GM18870 (cell line): ENCODE data around the gene ABCA13.

Source experiments
- ATAC-seq: cut with Tn5 transposase; IDR thresholded peaks from one replicate; pipeline ENCODE4 v1.9.1; 2021; ENCODE audit warnings: moderate library complexity; ENCODE audit not compliant: unreplicated experiment

ABCA13 gene

DNA sequence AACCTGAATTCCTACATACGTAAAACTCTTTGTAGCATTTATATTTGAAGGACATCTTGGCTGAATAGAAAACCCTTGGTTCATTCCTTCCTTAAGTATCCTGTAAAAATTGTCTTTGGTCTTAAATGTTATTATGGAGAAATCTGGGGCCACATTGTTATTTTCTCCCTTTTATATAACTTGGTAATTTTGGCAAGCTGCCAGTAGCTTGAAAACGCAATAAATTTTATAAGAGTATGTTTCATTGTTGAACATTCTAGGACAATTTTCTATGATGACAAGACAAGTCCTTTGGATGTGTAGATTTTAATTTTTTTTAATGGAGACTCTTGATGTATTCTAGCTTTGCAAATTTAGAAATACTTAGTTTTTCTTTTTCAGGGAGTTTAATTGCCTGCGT, 191.9 kb downstream of the ABCA13 start:
- ATAC-seq = no peak

DNA sequence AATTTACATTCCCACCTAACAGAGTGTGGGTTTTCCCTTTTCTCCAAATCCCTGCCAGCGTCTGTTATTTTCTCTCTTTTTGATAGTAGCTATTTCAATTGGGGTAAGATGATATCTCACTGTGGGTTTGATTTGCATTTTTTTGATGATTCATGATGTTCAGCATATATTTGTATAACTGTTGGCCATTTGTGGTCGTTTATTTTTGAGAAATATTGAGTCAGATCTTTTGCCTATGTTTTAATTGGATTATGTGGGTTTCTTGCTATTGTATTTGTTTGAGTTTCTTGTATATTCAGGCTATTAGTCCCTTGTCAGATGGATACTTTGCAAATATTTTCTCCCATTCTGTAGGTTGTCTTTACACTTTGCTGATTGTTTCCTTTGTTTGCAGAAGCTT, 193.8 kb downstream of the ABCA13 start:
- ATAC-seq = no peak

DNA sequence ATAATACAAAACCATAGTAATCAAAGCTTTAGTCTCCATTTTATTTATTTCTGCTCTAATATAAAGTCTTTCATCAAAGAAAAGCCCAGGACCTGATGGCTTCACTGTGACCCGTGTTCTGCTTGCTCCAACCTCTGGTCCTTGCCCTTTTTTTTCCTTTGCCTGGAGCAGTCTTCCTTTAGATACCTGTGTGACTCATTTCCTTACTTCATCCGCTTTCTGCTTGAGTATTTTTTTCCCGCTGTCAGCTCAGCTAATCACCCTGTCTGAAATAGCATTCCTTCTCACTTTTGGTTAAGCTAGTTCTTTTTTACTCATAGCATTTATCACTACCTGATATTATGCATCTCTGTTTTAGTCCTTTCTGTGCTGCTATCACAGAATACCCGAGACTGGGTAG, 194.8 kb downstream of the ABCA13 start:
- no peak for ATAC-seq

DNA sequence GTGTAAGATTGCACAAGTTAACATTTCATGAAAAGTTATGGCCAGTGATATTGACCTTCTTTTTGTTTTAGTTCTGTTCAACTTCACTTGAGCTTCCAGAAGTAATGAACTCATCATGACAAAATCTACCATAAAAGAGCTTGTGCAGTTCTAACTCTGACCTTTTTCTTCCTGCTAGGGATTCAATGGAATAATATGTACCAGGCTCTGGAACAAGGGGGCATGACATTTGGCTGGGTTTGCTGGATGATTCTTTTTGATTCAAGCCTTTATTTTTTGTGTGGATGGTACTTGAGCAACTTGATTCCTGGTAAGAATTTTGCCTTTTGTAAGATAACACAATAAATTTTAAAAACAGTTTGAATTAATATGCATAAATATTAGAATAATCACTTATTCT, 205.0 kb downstream of the ABCA13 start:
- no peak for ATAC-seq

DNA sequence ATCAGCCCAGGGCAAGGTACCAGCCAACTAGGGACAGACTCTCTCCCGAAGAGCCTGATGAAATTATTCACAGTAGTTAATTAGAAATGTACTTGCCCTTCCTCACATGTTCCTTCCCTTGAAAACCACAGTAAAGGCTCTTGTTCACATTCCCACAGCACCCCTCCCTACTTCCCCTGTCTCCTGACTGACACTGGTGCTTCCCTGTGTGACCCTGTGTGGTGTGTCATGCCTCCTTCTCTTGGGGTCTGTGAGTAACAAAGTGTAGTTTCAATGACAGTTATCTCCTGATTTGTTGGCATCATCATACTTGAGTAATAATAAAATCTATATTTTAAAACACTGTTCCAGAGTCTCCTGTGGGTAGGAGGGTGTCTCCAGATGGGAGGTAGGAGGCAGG, 209.7 kb downstream of the ABCA13 start:
- ATAC-seq = no peak

DNA sequence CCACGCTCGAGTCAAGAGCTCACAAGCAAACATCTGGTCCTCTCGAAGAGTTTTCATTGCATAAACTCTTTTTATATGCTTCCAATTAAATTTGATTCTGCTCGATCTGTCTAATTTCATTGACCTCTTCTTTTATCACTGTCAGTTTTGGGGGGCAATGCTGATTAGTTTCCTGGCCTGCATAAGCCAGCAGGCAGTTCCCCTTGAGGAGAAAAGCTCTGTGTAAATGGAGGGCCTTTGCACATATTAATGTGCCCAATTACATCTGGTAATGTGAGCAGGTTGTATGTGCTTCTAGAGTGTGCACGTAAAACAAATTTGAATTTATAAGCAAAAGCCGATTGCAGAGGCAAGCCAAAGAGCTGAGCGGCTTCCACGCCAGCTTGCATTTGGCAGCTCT, 210.3 kb downstream of the ABCA13 start:
- ATAC-seq = no peak

DNA sequence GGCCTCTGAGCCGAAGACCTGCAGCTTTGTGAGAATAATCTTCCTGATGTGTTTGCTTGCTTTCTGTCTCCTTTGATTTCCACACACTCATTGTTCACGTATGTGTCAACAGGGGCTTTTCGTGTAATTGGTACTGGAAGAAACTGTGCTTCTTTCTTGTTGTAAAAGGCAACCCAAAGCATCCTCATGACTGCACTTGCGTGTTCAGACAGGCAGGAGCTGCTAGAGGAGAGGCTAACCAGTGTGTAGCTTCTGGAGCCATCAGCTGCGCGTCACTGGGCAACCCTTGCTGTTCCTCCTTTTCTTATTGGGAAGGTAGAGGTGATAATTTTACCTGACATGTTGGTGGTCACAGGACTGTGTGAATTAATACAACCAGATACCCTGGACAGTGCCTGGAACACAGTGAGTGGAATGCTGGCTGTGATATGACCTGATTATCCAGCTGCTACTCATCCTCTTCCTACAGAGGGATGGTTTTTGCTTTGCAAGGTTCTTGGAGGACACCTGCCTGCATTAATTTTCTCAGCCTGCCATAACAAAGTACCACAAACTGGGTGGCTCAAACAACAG, 213.0 kb downstream of the ABCA13 start:
- ATAC-seq = no peak

DNA sequence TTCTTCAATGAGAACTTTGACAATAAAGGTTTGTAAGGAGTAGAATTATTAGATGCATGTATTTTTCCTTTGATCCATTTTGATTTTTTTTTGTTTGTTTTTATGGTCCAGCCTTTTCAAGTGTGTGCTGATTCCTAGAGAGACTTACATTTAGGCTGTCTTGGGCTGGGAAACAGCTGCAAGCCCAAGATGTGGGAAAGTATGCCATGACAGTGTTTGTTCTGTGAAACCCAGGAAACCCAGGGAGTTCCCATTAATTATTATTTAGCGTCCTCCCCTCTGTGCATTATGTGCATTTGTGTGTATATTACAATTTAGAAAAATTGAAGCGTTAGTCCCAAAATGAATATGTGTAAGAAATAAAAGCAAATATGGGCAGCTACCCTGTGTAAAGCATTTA, 216.7 kb downstream of the ABCA13 start:
- no peak for ATAC-seq

DNA sequence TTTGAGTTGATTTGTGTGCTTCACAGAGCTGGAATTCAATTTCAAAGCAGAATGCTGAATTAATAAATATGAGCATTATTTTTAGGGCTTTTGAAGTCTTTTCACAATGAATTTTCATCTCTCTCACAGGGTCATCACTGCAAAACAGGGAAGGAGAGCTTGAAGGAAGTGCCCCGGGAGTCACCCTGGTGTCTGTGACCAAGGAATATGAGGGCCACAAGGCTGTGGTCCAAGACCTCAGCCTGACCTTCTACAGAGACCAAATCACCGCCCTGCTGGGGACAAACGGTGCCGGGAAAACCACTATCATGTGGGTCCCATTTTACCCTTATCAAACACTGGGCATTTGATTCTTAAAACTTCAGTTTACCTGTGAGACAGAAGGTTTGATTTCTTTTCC, 217.7 kb downstream of the ABCA13 start:
- no peak for ATAC-seq

DNA sequence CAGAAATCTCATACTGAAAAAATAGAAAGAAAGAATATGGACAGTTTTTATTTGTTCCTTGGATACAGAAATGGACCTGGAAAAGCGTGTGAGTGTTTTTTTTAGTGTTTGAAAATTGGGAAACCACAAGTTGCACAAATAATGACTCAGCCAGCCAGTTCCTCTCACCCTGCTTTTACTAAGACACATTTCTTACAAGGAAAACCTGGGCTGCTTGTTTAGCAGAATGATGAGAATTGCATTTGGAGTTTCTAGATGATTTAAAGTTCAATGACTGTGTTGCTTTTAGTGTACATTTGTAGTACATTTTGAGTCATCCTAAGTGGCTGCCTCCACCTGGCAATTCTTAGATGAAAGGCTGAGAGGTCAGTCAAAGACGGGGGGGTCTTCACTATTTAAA, 218.7 kb downstream of the ABCA13 start:
- ATAC-seq = peak; percentile 63

DNA sequence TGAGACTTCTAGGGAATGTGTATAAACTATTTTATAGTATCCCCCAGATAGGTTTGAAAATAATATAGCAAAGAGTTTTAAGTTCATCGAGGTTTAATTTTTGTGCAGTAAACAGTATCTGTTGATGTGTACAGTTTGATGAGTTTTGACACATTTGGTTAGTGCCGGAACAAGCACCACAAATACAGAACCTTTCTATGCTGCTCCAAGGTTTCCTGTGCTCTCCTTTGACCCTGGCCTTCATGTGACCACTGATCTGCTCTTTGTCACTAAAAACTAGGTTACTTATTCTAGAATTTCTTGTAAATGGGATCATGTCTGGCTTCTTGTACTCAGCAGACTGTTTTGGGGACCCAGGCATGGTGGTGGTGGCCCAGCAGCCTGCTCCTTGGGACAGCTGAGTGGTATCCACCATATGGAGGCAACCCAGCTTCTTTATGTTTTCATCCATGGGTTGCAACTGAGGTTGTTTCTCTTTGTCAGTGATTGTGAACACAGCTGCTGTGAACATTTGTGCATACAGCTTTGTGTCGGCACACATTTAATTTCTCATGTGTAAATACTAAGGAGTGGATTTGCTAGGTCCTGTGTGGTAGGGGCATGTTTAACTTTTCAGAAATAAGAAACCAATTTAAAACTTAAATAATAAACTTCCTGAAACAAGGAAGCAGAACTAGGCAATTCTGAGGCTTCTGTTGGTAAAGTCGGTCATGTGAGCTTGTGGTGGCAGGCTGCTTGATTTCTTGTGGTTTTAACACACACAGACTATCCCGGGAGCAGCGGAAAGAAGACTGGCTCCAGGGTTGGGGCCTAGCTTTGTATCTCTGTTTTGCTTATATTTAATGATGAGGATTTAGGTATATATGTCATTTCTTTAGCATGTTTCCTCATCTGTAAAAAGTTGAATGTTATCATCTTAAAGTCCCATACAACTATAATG, 219.4 kb downstream of the ABCA13 start:
- peak; percentile 43 for ATAC-seq

DNA sequence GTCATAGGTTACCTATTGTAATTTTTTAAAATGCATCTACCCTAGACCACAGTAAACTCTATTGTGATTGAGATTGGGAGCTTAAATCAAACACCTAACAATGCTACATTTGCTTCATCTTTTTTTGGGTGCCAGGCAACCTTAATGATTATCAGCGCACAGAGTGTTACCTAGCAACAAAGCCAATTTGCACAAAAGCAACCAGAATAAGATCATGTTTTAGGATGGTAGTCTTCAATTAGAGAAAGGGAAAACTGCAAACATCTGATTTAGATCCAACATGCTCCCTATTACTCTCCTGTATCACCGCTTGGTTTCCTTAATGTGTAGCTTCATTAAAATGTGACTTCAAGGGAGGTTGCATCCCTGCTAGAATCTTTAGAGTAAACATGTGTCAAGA, 226.9 kb downstream of the ABCA13 start:
- no peak for ATAC-seq

DNA sequence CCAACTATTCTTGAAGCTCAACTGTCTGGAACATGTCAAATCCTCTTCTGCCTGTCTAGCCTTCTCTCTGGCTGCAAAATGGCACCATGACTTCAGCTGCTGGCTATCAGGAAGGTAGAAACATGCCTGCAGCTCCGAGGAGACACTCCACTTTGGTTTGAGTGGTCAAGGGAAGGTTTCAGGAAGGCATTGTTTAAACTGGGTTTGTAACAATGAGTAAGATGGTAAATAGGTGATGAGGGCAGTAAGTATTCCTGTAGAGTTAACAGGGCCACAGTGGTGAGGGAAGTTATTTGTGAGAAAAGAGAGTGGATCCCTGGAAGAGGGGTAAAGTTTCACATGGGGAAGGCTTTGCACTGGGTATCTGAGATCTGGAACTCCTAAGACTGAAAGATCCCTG, 231.5 kb downstream of the ABCA13 start:
- no peak for ATAC-seq

DNA sequence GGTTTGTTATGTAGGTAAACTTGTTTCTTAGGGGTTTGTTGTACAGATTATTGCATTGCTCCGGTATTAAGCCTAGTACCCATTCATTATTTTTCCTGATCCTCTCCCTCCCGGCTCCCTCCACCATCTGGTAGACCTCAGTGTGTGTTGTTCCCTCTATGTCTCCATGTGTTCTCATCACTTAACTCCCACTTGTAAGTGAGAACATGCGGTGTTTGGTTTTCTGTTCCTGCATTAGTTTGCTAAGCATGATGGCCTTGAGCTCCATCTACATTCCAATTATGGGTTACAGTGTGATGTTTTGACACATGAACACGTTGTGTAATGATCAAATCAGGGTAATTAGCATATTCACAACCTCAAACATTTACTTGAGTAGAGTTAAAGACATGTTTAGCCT, 237.5 kb downstream of the ABCA13 start:
- ATAC-seq = no peak

DNA sequence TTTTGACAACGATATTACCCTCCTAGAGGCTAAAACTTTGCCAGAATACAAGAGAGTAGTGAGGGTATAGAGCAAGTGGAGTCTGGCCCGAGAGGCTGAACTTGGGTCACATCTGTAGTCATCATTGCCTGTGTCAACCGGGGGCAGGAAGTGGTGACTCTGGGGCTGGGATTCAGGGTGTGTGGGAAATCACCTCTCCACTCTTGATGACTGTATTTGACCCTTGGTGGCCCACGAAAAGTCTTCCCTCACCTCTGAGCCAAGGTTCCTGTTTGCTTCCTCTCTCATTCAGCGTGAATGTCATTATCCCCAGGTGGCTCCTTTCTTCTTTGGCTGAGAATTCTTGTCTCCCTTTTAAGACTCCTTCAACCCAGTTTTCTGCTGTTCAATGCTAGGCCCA, 240.4 kb downstream of the ABCA13 start:
- no peak for ATAC-seq

DNA sequence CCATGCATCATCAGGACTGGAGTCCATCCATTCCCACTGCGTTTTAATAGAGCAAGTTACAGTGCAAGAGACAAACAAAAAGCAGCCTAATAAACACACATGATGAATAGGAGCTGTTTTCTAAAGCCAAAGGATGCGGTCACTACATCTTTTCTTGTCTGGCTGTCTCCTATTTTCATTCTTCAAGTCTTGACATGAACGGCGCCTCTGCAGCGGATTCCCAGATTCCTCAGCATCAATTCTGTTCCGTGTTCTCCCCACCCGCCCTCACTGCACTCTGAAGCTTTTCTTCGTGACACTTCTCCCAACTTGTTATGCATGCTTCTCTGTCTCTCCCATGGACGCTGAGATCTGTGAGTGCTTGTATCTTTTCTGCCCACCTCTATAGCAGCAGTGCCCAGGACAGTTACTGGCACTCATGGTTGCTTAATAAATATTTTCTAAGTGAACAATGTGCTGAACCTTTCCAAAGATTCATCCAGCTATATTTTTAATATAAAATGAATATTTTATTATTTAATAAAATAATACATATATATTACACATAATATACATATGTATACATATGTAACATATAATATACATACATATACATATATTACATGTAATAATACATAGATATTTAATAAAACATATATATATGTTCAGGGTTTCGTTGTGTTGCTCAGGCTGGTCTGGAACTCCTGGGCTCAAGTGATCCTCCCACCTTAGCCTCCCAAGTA, 242.9 kb downstream of the ABCA13 start:
- no peak for ATAC-seq

DNA sequence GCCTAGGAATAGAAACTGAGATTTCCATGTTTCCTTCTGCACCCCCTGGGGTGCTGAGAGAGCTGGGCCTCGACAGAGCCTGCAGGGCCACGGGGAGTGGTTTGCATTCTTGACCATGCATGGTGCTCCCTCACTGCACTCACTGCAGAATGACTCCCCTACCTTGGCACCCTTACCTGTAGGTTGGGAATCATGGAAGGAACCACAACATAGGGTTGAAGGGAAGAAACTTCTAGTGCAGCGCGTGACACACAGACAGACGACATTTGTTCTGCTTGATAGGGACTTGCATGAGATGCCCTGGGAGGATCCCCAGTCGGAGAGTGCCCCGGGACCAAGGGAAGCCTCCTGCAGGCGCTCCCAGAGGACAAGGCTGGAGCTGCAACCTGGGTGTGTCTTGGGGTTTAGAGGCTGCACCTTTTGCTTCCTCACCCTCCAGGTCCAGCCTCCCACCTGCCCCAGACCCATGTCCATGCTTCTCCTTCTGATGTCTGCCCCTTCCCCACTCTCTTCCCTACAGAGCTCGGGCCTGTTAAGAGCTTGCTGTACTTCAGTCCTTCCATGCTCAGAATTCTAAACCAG, 245.2 kb downstream of the ABCA13 start:
- no peak for ATAC-seq

DNA sequence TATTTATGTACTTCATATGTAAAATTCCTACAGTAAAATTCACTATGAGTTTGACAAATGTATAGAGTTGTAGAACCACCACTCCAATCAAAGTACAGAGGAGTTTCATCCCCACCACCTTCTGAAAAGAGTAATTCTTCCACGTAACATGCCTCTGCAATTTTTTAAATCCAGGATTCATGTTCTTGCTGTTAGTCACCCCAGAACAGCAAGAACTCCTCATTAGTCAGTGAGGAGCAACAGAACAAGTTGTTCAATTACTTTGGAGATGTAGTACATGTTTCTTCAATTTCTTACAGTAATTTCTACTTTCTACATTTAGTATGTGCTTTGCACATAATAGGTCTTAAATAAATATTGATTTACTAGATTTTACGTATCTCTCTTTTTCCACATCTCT, 248.1 kb downstream of the ABCA13 start:
- ATAC-seq = no peak

DNA sequence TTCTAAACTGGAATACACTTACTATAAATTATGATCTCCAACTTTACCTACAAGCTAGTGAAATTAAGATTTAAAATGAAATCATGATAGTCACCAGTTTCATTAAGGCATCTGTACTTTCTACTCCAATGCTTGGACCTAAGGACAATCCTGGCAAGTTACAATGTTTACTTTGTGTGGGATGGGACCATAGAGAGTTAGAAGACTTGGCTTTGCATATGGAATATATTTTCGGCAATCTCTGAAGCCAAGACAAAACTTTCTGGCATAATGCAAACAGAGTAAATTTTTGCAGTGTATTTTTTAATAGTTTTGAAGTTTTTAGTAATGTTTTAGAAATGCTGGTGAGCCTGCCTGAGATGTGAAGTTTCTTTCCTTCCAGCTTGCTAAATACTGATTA, 248.9 kb downstream of the ABCA13 start:
- no peak for ATAC-seq

DNA sequence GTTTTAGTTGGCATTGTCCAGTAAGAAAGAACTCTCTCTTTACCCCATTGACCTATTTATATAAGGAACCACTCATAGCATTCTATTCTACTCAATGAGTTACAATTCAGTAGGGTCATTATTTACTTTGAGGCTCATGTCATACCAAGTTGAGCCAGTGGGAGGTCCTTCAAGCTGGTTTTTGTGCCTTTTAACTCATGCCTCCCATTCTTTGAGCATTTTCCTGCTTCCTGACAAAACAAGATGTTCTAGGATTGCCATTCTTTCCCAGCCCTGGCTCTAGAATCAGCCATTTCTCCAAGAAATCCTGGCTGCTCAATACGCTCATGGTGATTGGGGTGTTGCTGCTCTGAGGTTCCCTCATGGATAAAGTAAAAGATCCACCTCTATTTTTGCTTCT, 250.1 kb downstream of the ABCA13 start:
- no peak for ATAC-seq

DNA sequence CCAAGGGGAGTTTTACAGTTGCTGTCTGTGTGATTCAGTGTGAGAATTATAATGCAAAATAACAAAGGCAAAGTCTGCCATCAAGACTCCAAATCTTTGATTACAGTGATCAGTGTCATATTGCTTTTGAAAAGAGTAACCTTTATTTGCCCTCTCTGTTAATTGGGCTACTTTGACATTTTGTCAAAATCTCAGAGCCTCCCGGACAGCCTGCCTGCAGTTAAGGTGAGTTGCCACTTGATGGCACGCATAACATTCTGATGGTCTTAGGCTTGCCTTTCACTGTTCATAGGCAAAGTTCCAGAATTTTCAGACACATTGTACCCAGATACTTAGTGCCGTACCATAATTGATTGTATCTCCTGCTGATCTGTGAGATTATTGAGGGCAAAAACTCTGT, 253.5 kb downstream of the ABCA13 start:
- no peak for ATAC-seq
